K562 (cell line): ENCODE measurements around the gene GIGYF1. TPM values are rescaled to one million over a fixed set of nuclear protein-coding genes. Genes with fewer than 3 reads are reported as not detected.

Experiments used
- CTCF ChIP-seq, 3 experiments: IDR thresholded peaks in 2 of 3; conservative IDR thresholded peaks in 1 of 3; 2 replicates each; pipeline ENCODE4 v1.5.1; 2011 to 2012; ENCODE audit warnings: low read length in 3 of 3, mild to moderate bottlenecking in 3 of 3, control low read depth in 2 of 3, improper control_type of control experiment in 1 of 3, inconsistent platforms in 1 of 3, low read depth in 1 of 3, mixed read lengths in 1 of 3, moderate library complexity in 1 of 3; ENCODE audit not compliant: insufficient read depth in 2 of 3
- CXXC5 ChIP-seq: fragments of 250-450 bp; sonication (Bioruptor Pico); IDR thresholded peaks from 2 replicates; pipeline ENCODE4 v1.8.0; 2022; ENCODE audit warnings: inconsistent platforms, mild to moderate bottlenecking, moderate library complexity
- KLF13 ChIP-seq: fragments of 450-650 bp; IDR thresholded peaks from 2 replicates; pipeline ENCODE4 v1.6.1; 2016; ENCODE audit warnings: missing genetic modification characterization, low read depth, mild to moderate bottlenecking, missing compliant biosample characterization, moderate library complexity, borderline replicate concordance
- MAZ ChIP-seq, 2 experiments: fragments of 450-650 bp in 1 of 2; sonication (generic) in 1 of 2; formaldehyde crosslinking; IDR thresholded peaks in 1 of 2; conservative IDR thresholded peaks in 1 of 2; 2 replicates each; pipeline versions ENCODE4 v1.4.0 to v1.5.0; 2020; ENCODE audit warnings: mild to moderate bottlenecking in 1 of 2, missing genetic modification reagents in 1 of 2
- NBN ChIP-seq: fragments of 450-650 bp; IDR thresholded peaks from 2 replicates; pipeline ENCODE4 v1.6.1; 2016; ENCODE audit warnings: low read depth, mild to moderate bottlenecking
- NONO ChIP-seq, 2 experiments: fragments of 200-400 bp in 1 of 2; fragments of 450-650 bp in 1 of 2; formaldehyde crosslinking in 1 of 2; IDR thresholded peaks; 2 replicates each; pipeline ENCODE4 v1.6.1; 2017; ENCODE audit warnings: low read depth in 2 of 2, mild to moderate bottlenecking in 2 of 2, moderate library complexity in 2 of 2, low read length in 1 of 2
- RREB1 ChIP-seq: fragments of 250-450 bp; sonication (Bioruptor Pico); IDR thresholded peaks from 2 replicates; pipeline ENCODE4 v1.4.0; 2020
- SMAD3 ChIP-seq: fragments of 450-650 bp; formaldehyde crosslinking; conservative IDR thresholded peaks from 2 replicates; pipeline ENCODE4 v1.4.0; 2020; ENCODE audit warnings: mild to moderate bottlenecking
- SREBF1 ChIP-seq: fragments of 150-350 bp; IDR thresholded peaks from 2 replicates; pipeline ENCODE4 v1.6.1; 2014; ENCODE audit warnings: antibody characterized with exemption, low read depth, low read length, borderline replicate concordance
- SRSF3 ChIP-seq: fragments of 200-400 bp; formaldehyde crosslinking; IDR thresholded peaks from 2 replicates; pipeline ENCODE4 v1.6.1; 2016; ENCODE audit warnings: mild to moderate bottlenecking, low read length, moderate library complexity; ENCODE audit not compliant: insufficient read depth
- TFAP4 ChIP-seq: sonication (generic); formaldehyde crosslinking; IDR thresholded peaks from 2 replicates; pipeline ENCODE4 v1.8.0; 2022; ENCODE audit warnings: missing genetic modification reagents, mild to moderate bottlenecking, moderate library complexity, borderline replicate concordance
- TFE3 ChIP-seq: fragments of 450-650 bp; formaldehyde crosslinking; IDR thresholded peaks from 2 replicates; pipeline ENCODE4 v1.4.0; 2020; ENCODE audit warnings: mild to moderate bottlenecking, mixed read lengths
- ZC3H11A ChIP-seq: IDR thresholded peaks from 2 replicates; pipeline ENCODE4 v1.6.1; 2012; ENCODE audit warnings: low read depth, low read length, improper control_type of control experiment
- ZFP36 ChIP-seq: fragments of 150-350 bp; IDR thresholded peaks from 2 replicates; pipeline ENCODE4 v1.6.1; 2018; ENCODE audit warnings: low read length, low read depth; ENCODE audit not compliant: partially characterized antibody
- polyA plus RNA-seq, 8 experiments: library from polyadenylated mRNA; depleted of rRNA in 4 of 8; stranded (reverse) in 5 of 8; unstranded in 3 of 8; fragments of >200 nt; fragmentation: Nextera tagmentation in 2 of 8; fragmentation: Illumina TruSeq in 1 of 8; extraction: Ambion mirVana in 2 of 8; extraction: Trizol in 1 of 8; gene quantifications; 2 replicates each; pipeline versions ENCODE4 v1.2.1 to v1.2.3, GENCODE V29; 2011 to 2014; ENCODE audit warnings: inconsistent platforms in 1 of 8, missing spikeins in 1 of 8
- total RNA-seq, 7 experiments: library from RNA; depleted of rRNA in 6 of 7; stranded (reverse); fragments of >200 nt in 6 of 7; fragmentation: Illumina TruSeq in 2 of 7; extraction: Trizol in 2 of 7; gene quantifications; 2 replicates each; pipeline versions ENCODE4 v1.2.1 to v1.2.3, GENCODE V29; 2011 to 2021; ENCODE audit warnings: low replicate concordance in 1 of 7

Gene GIGYF1
- total and polyA plus RNA-seq, 9 of the 15 experiments (the other 6 are each of a cell fraction or from before 2014, with no cell fraction given): 0.56 to 76.2 (median 16.8) TPM

- TF ChIP-seq ZC3H11A (0 out of 2 replicates have a peak, but pooled peaks have one; percentile 55), ZFP36 (no peak), CTCF (IDR thresholded peaks at IDR 0.05 in 2 of 3, conservative IDR thresholded peaks at IDR 0.05 in 1 of 3; ENCODE audit: insufficient read depth in 2 of 3, low read depth in 1 of 3, low read length in 3 of 3) (0 out of 6 replicates have a peak, but pooled peaks of 1 of the 3 experiments have one; percentile 4), NONO (IDR thresholded peaks at IDR 0.05; ENCODE audit: low read depth in 2 of 2, low read length in 1 of 2) (peak in 1 of 2 experiments; percentile 100; a peak in 2 of 4 replicates), SRSF3 (no peak), CXXC5 (peak; percentile 99), TFE3 (CRISPR knock-in tag) (peak; percentile 100), NBN (peak; percentile 99), TFAP4 (CRISPR knock-in tag) (peak; percentile 86), RREB1 (0 out of 2 replicates have a peak, but pooled peaks have one; percentile 11), KLF13 (tag) (peak; percentile 64; the same call in 1 of the 2 replicates), SREBF1 (peak; percentile 96), SMAD3 (CRISPR knock-in tag) (peak; percentile 75; the same call in 1 of the 2 replicates), MAZ (CRISPR knock-in tag; conservative IDR thresholded peaks at IDR 0.05 in 1 of 2, IDR thresholded peaks at IDR 0.05 in 1 of 2) (peak; percentile 95 to 97)
Observed at GRCh38 chr7:100673302-100673941, 20.6 kb downstream of the GIGYF1 start, which contains the start of gene GNB2 (continued).
